WTC11 (cell line): ENCODE results near the gene C19orf85.

Source experiments
- GTF2I ChIP-seq: fragments of 250-450 bp; sonication (Bioruptor Pico); conservative IDR thresholded peaks from 2 replicates; pipeline ENCODE4 v1.4.0; 2021; ENCODE audit warnings: mild to moderate bottlenecking
- MYBL2 ChIP-seq: sonication (generic); formaldehyde crosslinking; IDR thresholded peaks from 2 replicates; pipeline ENCODE4 v1.8.1; 2023; ENCODE audit warnings: mild to moderate bottlenecking, moderate library complexity, missing genetic modification reagents
- NFYB ChIP-seq: sonication (generic); formaldehyde crosslinking; conservative IDR thresholded peaks from 2 replicates; pipeline ENCODE4 v1.8.0; 2022; ENCODE audit warnings: low read depth, missing genetic modification reagents
- NR1H2 ChIP-seq: sonication (generic); formaldehyde crosslinking; IDR thresholded peaks from 2 replicates; pipeline ENCODE4 v1.9.0; 2021; ENCODE audit warnings: mild to moderate bottlenecking, moderate library complexity, missing genetic modification reagents
- SMAD4 ChIP-seq: sonication (generic); formaldehyde crosslinking; IDR thresholded peaks from 2 replicates; pipeline ENCODE4 v1.8.0; 2022; ENCODE audit warnings: mild to moderate bottlenecking, missing genetic modification reagents
- TF ChIP-seq, protein P1 (sequence below): fragments of 200-600 bp; IDR thresholded peaks from 2 replicates; pipeline ENCODE4 v1.8.0; 2022; ENCODE audit warnings: antibody characterized with exemption
- TF ChIP-seq, protein P2 (sequence below): fragments of 250-450 bp; sonication (Bioruptor Pico); IDR thresholded peaks from 2 replicates; pipeline ENCODE4 v1.9.0; 2021; ENCODE audit warnings: moderate library complexity, mild to moderate bottlenecking, inconsistent platforms, borderline replicate concordance
- TF ChIP-seq, protein P3 (sequence below): fragments of 250-450 bp; sonication (Bioruptor Pico); IDR thresholded peaks from 2 replicates; pipeline ENCODE4 v1.9.0; 2021; ENCODE audit warnings: mild to moderate bottlenecking
- TF ChIP-seq, protein P4 (sequence below): sonication (generic); formaldehyde crosslinking; IDR thresholded peaks from 2 replicates; pipeline ENCODE4 v1.8.1; 2022; ENCODE audit warnings: missing genetic modification reagents, borderline replicate concordance
- TF ChIP-seq, protein P5 (sequence below): sonication (generic); formaldehyde crosslinking; IDR thresholded peaks from 2 replicates; pipeline ENCODE4 v1.8.0; 2022; ENCODE audit warnings: mild to moderate bottlenecking, missing genetic modification reagents
- TF ChIP-seq, protein P6 (sequence below): sonication (generic); formaldehyde crosslinking; IDR thresholded peaks from 2 replicates; pipeline ENCODE4 v1.8.0; 2022; ENCODE audit warnings: mild to moderate bottlenecking, missing genetic modification reagents
- TF ChIP-seq, protein P7 (sequence below): sonication (generic); formaldehyde crosslinking; IDR thresholded peaks from 2 replicates; pipeline ENCODE4 v1.8.0; 2023; ENCODE audit warnings: missing genetic modification reagents
- TF ChIP-seq, protein P8 (sequence below): sonication (generic); formaldehyde crosslinking; IDR thresholded peaks from 2 replicates; pipeline ENCODE4 v1.8.1; 2023; ENCODE audit warnings: mild to moderate bottlenecking, missing genetic modification reagents, moderate library complexity

DNA sequence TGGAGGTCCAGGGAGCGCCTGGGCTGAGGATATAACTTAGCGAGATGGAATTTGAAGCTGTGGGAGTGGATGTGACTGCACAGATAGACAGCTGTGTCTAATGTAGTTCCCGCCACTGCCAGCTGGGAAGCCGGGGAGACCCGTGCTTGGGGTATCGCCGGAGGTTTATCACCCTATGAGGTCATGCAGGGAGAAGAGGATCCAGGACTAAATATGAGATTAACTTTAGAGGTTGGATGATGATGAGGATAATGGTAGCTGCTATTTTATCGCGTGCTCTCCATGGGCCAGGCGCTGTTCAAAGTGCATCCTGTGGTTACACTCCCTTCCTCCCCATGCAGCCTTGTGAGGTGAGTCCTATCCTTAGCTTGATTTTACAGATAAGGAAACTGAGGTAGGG is 43.6 kb upstream of the C19orf85 start:
- TF ChIP-seq, protein P1, sequence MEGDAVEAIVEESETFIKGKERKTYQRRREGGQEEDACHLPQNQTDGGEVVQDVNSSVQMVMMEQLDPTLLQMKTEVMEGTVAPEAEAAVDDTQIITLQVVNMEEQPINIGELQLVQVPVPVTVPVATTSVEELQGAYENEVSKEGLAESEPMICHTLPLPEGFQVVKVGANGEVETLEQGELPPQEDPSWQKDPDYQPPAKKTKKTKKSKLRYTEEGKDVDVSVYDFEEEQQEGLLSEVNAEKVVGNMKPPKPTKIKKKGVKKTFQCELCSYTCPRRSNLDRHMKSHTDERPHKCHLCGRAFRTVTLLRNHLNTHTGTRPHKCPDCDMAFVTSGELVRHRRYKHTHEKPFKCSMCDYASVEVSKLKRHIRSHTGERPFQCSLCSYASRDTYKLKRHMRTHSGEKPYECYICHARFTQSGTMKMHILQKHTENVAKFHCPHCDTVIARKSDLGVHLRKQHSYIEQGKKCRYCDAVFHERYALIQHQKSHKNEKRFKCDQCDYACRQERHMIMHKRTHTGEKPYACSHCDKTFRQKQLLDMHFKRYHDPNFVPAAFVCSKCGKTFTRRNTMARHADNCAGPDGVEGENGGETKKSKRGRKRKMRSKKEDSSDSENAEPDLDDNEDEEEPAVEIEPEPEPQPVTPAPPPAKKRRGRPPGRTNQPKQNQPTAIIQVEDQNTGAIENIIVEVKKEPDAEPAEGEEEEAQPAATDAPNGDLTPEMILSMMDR = no peak
- TF ChIP-seq GTF2I (no peak), SMAD4 (CRISPR knock-in tag) (no peak), NFYB (CRISPR knock-in tag) (no peak), NR1H2 (CRISPR knock-in tag) (no peak), MYBL2 (CRISPR knock-in tag) (no peak)
- TF ChIP-seq, protein P2, sequence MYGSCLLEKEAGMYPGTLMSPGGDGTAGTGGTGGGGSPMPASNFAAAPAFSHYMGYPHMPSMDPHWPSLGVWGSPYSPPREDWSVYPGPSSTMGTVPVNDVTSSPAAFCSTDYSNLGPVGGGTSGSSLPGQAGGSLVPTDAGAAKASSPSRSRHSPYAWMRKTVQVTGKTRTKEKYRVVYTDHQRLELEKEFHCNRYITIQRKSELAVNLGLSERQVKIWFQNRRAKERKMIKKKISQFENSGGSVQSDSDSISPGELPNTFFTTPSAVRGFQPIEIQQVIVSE (CRISPR knock-in tag) = no peak
- TF ChIP-seq, protein P3, sequence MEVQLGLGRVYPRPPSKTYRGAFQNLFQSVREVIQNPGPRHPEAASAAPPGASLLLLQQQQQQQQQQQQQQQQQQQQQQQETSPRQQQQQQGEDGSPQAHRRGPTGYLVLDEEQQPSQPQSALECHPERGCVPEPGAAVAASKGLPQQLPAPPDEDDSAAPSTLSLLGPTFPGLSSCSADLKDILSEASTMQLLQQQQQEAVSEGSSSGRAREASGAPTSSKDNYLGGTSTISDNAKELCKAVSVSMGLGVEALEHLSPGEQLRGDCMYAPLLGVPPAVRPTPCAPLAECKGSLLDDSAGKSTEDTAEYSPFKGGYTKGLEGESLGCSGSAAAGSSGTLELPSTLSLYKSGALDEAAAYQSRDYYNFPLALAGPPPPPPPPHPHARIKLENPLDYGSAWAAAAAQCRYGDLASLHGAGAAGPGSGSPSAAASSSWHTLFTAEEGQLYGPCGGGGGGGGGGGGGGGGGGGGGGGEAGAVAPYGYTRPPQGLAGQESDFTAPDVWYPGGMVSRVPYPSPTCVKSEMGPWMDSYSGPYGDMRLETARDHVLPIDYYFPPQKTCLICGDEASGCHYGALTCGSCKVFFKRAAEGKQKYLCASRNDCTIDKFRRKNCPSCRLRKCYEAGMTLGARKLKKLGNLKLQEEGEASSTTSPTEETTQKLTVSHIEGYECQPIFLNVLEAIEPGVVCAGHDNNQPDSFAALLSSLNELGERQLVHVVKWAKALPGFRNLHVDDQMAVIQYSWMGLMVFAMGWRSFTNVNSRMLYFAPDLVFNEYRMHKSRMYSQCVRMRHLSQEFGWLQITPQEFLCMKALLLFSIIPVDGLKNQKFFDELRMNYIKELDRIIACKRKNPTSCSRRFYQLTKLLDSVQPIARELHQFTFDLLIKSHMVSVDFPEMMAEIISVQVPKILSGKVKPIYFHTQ (CRISPR knock-in tag) = no peak
- TF ChIP-seq, protein P4, sequence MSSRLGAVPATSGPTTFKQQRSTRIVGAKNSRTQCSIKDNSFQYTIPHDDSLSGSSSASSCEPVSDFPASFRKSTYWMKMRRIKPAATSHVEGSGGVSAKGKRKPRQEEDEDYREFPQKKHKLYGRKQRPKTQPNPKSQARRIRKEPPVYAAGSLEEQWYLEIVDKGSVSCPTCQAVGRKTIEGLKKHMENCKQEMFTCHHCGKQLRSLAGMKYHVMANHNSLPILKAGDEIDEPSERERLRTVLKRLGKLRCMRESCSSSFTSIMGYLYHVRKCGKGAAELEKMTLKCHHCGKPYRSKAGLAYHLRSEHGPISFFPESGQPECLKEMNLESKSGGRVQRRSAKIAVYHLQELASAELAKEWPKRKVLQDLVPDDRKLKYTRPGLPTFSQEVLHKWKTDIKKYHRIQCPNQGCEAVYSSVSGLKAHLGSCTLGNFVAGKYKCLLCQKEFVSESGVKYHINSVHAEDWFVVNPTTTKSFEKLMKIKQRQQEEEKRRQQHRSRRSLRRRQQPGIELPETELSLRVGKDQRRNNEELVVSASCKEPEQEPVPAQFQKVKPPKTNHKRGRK = no peak
- TF ChIP-seq, protein P5, sequence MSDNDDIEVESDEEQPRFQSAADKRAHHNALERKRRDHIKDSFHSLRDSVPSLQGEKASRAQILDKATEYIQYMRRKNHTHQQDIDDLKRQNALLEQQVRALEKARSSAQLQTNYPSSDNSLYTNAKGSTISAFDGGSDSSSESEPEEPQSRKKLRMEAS (CRISPR knock-in tag) = no peak
- TF ChIP-seq, protein P6, sequence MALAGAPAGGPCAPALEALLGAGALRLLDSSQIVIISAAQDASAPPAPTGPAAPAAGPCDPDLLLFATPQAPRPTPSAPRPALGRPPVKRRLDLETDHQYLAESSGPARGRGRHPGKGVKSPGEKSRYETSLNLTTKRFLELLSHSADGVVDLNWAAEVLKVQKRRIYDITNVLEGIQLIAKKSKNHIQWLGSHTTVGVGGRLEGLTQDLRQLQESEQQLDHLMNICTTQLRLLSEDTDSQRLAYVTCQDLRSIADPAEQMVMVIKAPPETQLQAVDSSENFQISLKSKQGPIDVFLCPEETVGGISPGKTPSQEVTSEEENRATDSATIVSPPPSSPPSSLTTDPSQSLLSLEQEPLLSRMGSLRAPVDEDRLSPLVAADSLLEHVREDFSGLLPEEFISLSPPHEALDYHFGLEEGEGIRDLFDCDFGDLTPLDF (CRISPR knock-in tag) = no peak
- TF ChIP-seq, protein P7, sequence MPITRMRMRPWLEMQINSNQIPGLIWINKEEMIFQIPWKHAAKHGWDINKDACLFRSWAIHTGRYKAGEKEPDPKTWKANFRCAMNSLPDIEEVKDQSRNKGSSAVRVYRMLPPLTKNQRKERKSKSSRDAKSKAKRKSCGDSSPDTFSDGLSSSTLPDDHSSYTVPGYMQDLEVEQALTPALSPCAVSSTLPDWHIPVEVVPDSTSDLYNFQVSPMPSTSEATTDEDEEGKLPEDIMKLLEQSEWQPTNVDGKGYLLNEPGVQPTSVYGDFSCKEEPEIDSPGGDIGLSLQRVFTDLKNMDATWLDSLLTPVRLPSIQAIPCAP (CRISPR knock-in tag) = no peak
- TF ChIP-seq, protein P8, sequence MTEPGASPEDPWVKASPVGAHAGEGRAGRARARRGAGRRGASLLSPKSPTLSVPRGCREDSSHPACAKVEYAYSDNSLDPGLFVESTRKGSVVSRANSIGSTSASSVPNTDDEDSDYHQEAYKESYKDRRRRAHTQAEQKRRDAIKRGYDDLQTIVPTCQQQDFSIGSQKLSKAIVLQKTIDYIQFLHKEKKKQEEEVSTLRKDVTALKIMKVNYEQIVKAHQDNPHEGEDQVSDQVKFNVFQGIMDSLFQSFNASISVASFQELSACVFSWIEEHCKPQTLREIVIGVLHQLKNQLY (CRISPR knock-in tag) = no peak
